ENCODE data around the gene LHX6.

LHX6 gene

DNA sequence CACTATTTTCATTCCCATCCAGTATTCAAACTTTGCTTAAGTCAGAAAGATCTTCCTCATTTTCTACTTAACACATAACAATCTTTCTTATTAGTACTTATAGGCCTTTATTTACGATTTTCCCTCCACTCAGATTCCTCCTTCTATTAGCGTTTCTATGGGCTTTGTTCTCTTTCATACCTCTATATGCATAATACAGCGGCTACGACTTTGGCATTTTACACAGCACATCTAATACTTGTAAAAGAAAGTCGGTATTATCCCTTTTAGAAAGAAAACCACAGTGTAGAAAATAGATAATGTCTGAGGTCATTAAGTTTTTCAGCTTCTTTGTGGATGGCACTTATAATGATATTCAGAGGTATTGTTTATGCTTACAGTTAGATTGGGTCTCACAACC is 27.4 kb upstream of the LHX6 start:
- DNase-seq (ENCODE audit: low read depth): no peak
- H3K4me3 ChIP-seq (ENCODE audit: low read depth, low read length): no peak overlapping the region
- TF ChIP-seq, protein P1, sequence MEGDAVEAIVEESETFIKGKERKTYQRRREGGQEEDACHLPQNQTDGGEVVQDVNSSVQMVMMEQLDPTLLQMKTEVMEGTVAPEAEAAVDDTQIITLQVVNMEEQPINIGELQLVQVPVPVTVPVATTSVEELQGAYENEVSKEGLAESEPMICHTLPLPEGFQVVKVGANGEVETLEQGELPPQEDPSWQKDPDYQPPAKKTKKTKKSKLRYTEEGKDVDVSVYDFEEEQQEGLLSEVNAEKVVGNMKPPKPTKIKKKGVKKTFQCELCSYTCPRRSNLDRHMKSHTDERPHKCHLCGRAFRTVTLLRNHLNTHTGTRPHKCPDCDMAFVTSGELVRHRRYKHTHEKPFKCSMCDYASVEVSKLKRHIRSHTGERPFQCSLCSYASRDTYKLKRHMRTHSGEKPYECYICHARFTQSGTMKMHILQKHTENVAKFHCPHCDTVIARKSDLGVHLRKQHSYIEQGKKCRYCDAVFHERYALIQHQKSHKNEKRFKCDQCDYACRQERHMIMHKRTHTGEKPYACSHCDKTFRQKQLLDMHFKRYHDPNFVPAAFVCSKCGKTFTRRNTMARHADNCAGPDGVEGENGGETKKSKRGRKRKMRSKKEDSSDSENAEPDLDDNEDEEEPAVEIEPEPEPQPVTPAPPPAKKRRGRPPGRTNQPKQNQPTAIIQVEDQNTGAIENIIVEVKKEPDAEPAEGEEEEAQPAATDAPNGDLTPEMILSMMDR (IDR thresholded peaks at IDR 0.05; ENCODE audit: low read depth, low read length, missing control alignments): no peak
- in situ Hi-C loops (cut with HindIII; ENCODE audit: low sequenced_read_pairs): no loop called here

DNA sequence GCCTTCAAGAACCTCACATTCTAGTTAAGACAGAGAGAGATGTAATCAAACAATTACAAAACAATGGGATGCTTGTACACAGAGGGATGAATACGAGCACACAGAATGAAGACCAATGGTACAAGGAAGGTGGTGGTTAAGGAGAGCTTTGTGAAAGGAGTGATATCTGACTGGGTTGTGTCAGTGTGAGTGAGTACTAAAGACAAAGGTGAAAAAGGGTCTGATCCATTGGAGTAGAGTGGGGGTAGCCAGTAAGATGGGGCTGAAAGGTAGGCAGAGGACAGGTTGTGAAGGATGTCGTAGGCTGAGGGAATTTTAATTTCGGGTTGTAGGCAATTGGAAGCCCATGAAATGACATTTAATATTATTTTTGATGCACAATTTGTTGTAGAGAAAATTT is 26.0 kb upstream of the LHX6 start:
- DNase-seq (ENCODE audit: low read depth): no peak
- H3K4me3 ChIP-seq (ENCODE audit: low read depth, low read length): no peak overlapping the region
- TF ChIP-seq, protein P1 (IDR thresholded peaks at IDR 0.05; ENCODE audit: low read depth, low read length, missing control alignments): no peak
- in situ Hi-C loops (cut with HindIII; ENCODE audit: low sequenced_read_pairs): no loop called here

DNA sequence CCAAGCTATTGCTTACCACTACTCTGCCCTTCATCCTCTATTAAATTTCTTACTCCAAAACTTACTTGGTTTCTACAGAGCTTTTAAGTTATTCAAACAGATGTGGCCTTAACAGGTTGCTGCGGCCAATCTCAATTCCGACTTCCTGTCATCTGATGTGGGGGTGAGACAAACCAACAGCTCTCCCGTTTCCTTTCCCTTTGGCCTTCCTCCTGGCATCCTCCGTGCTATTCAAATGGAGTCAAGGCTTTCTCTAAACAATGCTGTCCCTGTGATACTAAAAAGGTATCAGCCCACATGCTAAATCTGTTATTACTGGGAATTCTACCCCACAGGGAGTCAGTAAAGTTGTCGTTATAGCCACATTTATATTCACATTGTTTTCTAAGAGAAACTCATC is 24.0 kb upstream of the LHX6 start:
- in situ Hi-C loops (cut with HindIII; ENCODE audit: low sequenced_read_pairs): no loop called here
- H3K4me3 ChIP-seq (ENCODE audit: low read depth, low read length): no peak overlapping the region
- no peak for DNase-seq (ENCODE audit: low read depth)
- TF ChIP-seq, protein P1 (IDR thresholded peaks at IDR 0.05; ENCODE audit: low read depth, low read length, missing control alignments): no peak

DNA sequence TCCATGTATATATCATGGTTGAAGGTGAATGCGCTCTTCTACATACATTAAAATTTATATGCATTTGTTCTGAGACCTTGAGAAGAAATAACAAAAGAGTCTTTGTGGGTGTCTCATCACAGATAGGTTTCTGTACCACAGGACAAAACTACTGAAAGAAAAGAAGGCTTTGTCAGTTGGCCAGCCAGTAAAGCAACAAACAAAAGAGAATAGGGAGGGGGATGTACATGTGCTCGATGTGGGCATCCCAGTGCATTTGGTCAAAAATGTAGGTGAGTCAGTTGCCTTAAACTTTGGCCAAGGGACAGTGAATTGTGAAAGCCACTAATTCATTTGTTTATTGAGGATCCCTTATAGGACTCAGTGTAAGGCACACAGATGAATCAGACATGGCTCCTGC is 22.6 kb upstream of the LHX6 start:
- H3K4me3 ChIP-seq (ENCODE audit: low read depth, low read length): no peak overlapping the region
- TF ChIP-seq, protein P1 (IDR thresholded peaks at IDR 0.05; ENCODE audit: low read depth, low read length, missing control alignments): no peak
- DNase-seq (ENCODE audit: low read depth): no peak
- in situ Hi-C loops (cut with HindIII; ENCODE audit: low sequenced_read_pairs): no loop called here

DNA sequence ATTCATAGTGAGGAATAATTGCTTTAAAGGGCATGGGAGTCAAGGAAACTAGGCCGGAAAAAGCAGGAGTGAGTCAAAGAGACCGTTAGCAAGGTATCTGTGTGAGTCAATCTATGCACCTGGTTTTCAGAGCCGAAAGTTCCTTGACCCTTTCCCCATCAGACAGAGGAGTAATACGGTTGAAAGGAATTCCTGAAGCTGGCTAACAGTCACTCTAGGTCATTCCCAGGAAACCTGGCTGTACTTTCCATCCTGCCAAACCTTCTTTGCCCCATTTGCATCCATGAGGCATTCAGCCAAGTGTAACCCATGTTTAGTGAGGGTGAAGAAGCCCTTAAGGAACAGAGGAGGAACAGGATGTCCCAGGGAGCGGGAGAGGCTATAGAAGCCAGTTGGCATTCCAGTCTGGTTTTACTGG is 19.7 kb upstream of the LHX6 start:
- H3K4me3 ChIP-seq (ENCODE audit: low read depth, low read length): no peak overlapping the region
- TF ChIP-seq, protein P1 (IDR thresholded peaks at IDR 0.05; ENCODE audit: low read depth, low read length, missing control alignments): no peak
- DNase-seq (ENCODE audit: low read depth): no peak
- in situ Hi-C loops (cut with HindIII; ENCODE audit: low sequenced_read_pairs): loop anchor here (25.0 kb wide), 1 partner anchor 89 kb away; no protein-coding TSS in a partner anchor

DNA sequence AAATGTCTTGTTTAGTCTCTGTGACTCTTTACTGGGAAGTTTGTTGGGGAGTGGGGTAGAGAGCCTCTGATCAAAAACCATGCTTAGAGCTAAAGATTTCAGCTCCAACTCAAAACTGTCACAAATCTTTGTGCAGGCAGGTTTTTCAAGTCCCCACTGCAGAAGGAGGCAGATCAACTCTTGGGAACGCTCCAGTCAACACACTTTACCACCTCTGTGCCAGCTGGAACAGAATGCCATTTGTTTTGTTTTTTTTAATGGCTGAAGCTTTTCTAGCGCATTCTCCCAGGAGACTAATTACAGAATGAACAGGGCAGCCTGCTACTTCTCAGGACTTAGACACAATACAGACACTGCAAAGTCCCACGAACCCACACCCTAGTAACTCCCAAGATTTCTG is 17.9 kb upstream of the LHX6 start:
- TF ChIP-seq, protein P1 (IDR thresholded peaks at IDR 0.05; ENCODE audit: low read depth, low read length, missing control alignments): no peak
- DNase-seq (ENCODE audit: low read depth): no peak
- H3K4me3 ChIP-seq (ENCODE audit: low read depth, low read length): no peak overlapping the region
- in situ Hi-C loops (cut with HindIII; ENCODE audit: low sequenced_read_pairs): loop anchor here (25.0 kb wide), 1 partner anchor 91 kb away; no protein-coding TSS in a partner anchor

DNA sequence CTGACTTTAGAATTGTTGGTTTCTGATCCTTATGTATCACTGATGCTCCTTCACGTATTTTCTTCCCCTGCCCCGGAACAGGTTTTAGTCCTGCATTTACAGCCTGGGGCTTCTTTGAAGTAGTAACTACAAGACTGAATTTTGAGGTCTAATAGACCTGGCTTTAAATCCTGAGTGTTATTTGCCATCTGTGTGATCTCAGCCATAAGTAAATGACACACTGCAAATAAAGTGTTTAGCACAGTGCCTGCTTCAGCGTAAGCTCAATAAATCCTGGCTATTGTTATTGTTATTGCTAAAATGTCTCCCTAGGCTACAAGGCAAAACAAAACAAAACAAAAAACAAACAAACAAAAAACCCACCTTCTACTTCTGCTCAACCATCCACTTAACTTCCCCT is 15.6 kb upstream of the LHX6 start:
- in situ Hi-C loops (cut with HindIII; ENCODE audit: low sequenced_read_pairs): loop anchor here (25.0 kb wide), 1 partner anchor 93 kb away; no protein-coding TSS in a partner anchor
- TF ChIP-seq, protein P1 (IDR thresholded peaks at IDR 0.05; ENCODE audit: low read depth, low read length, missing control alignments): no peak
- DNase-seq (ENCODE audit: low read depth): no peak
- no peak overlapping the region for H3K4me3 ChIP-seq (ENCODE audit: low read depth, low read length)

All from astrocyte of the cerebellum (primary cell).